Dendritic cell treated with granulocyte-macrophage colony-stimulating factor and Interleukin-4, amounts not matched to agents 40 ng/mL and 50 ng/mL, for 4 days (primary cell): ENCODE data around the gene IFNK.

Experiments used
- H3K27ac Mint-ChIP-seq: one replicate; pipeline ENCODE4 v1.8.0; 2022; ENCODE audit warnings: mild to moderate bottlenecking, mixed read lengths
- H3K27me3 Mint-ChIP-seq: one replicate; pipeline ENCODE4 v1.8.0; 2022; ENCODE audit warnings: mild to moderate bottlenecking, mixed read lengths
- H3K36me3 Mint-ChIP-seq: one replicate; pipeline ENCODE4 v1.8.0; 2022; ENCODE audit warnings: low read depth, mixed read lengths
- H3K4me1 Mint-ChIP-seq: one replicate; pipeline ENCODE4 v1.8.0; 2022; ENCODE audit warnings: low read depth, mixed read lengths
- H3K4me3 Mint-ChIP-seq: one replicate; pipeline ENCODE4 v1.8.0; 2022; ENCODE audit warnings: mild to moderate bottlenecking, moderate library complexity, mixed read lengths
- H3K9me3 Mint-ChIP-seq: one replicate; pipeline ENCODE4 v1.8.0; 2022; ENCODE audit warnings: mixed read lengths
- intact Hi-C: fragments of 100-400 bp; cut with micrococcal nuclease; formaldehyde crosslinking; loops from one replicate; pipeline ENCODE4 v1.15.0; 2022

IFNK gene

GRCh38 chr9:27560457-27560856 lies 36.4 kb downstream of the IFNK start:
- Mint-ChIP-seq H3K4me1 (peaks cover 9% of the 10 kb centered on the region), H3K4me3 (no peak overlapping the region), H3K36me3 (peaks cover 54% of the 10 kb centered on the region), H3K9me3 (no peaks in the 10 kb centered on the region), H3K27ac (no peak overlapping the region), H3K27me3 (no peaks in the 10 kb centered on the region)
- intact Hi-C loops = loop anchor here (5.0 kb wide), 1 partner anchor 167 kb away; no protein-coding TSS in a partner anchor

- peak overlapping the region; percentile 67 for H3K27ac Mint-ChIP-seq
- peaks cover 11% of the 10 kb centered on the region for H3K4me1 Mint-ChIP-seq
- H3K36me3 Mint-ChIP-seq = peaks cover 56% of the 10 kb centered on the region
- H3K9me3 Mint-ChIP-seq = no peaks in the 10 kb centered on the region
- no peak overlapping the region for H3K4me3 Mint-ChIP-seq
- no peaks in the 10 kb centered on the region for H3K27me3 Mint-ChIP-seq
- intact Hi-C loops = loop anchor here (5.0 kb wide), 1 partner anchor 166 kb away; no protein-coding TSS in a partner anchor
Measured at GRCh38 chr9:27561685-27562084, 37.6 kb downstream of the IFNK start.

DNA sequence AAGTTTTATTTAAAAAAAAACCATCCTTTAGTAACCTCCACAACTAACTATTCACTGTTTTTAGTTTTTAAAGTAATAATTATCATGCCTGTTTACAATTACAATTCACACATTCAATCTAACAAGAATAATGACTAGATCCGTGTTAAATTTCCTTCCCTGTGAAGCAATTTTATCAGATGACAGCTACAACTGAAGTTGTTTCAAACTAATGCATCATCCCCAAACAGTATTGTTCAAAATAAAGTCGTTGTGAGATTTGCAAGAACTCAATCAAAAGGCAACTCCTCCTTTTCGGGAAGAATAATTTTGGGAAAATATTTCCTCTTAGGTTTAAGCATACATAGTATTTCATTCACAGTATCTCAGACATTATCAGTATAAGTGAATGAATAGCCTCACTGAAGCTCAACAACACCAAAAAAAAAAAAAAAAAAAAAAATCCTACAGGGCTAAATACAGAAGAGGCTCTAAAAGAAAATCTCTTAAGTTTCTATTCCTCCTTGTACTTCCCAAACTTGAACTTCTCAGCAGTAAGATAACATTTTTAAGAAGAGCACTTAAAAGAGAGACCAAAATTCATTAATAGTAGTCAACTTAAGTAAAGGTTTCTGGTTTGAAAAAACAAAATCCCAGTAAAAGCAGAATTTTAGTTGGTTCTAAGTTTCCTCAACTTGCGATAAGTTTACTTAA lies 39.8 kb downstream of the IFNK start:
- H3K36me3 Mint-ChIP-seq = peaks cover 67% of the 10 kb centered on the region
- intact Hi-C loops = loop anchor here (5.0 kb wide), 1 partner anchor 163 kb away; no protein-coding TSS in a partner anchor
- peak overlapping the region; percentile 46 for H3K4me3 Mint-ChIP-seq
- no peaks in the 10 kb centered on the region for H3K9me3 Mint-ChIP-seq
- no peaks in the 10 kb centered on the region for H3K27me3 Mint-ChIP-seq
- H3K4me1 Mint-ChIP-seq = peaks cover 29% of the 10 kb centered on the region
- H3K27ac Mint-ChIP-seq = peak overlapping the region; percentile 88

GRCh38 chr9:27564670-27565069 lies 40.6 kb downstream of the IFNK start:
- Mint-ChIP-seq H3K9me3 (no peaks in the 10 kb centered on the region), H3K36me3 (peaks cover 59% of the 10 kb centered on the region), H3K27ac (peak overlapping the region; percentile 88), H3K27me3 (no peaks in the 10 kb centered on the region), H3K4me3 (no peak overlapping the region), H3K4me1 (peaks cover 29% of the 10 kb centered on the region)
- intact Hi-C loops = loop anchor here (5.0 kb wide), 1 partner anchor 163 kb away; no protein-coding TSS in a partner anchor

- Mint-ChIP-seq H3K4me1 (peaks cover 33% of the 10 kb centered on the region), H3K9me3 (no peaks in the 10 kb centered on the region), H3K4me3 (peak overlapping the region; percentile 13), H3K36me3 (peaks cover 56% of the 10 kb centered on the region), H3K27ac (peak overlapping the region; percentile 88), H3K27me3 (no peaks in the 10 kb centered on the region)
- intact Hi-C loops = no loop called here
Measured at GRCh38 chr9:27565696-27566095, 41.6 kb downstream of the IFNK start.

- H3K27ac Mint-ChIP-seq = peak overlapping the region; percentile 88
- H3K4me3 Mint-ChIP-seq = peak overlapping the region; percentile 2
- intact Hi-C loops = no loop called here
- H3K4me1 Mint-ChIP-seq = peaks cover 36% of the 10 kb centered on the region
- H3K27me3 Mint-ChIP-seq = no peaks in the 10 kb centered on the region
- H3K36me3 Mint-ChIP-seq = peaks cover 58% of the 10 kb centered on the region
- H3K9me3 Mint-ChIP-seq = no peaks in the 10 kb centered on the region
Measured at GRCh38 chr9:27566118-27566517, 42.0 kb downstream of the IFNK start.

GRCh38 chr9:27569406-27569805 lies 45.3 kb downstream of the IFNK start:
- no peak overlapping the region for H3K27ac Mint-ChIP-seq

GRCh38 chr9:27571011-27571410 lies 46.9 kb downstream of the IFNK start:
- Mint-ChIP-seq H3K27me3 (no peaks in the 10 kb centered on the region), H3K9me3 (peaks cover 9% of the 10 kb centered on the region), H3K4me1 (peaks cover 58% of the 10 kb centered on the region), H3K36me3 (peaks cover 65% of the 10 kb centered on the region), H3K27ac (peak overlapping the region; percentile 97), H3K4me3 (peak overlapping the region; percentile 79)
- intact Hi-C loops = loop anchor here (5.0 kb wide), 1 partner anchor 131 kb away; no protein-coding TSS in a partner anchor

More at GRCh38 chr9:27569406-27569805, 45.3 kb downstream of the IFNK start:
- peaks cover 74% of the 10 kb centered on the region for H3K36me3 Mint-ChIP-seq
- H3K4me1 Mint-ChIP-seq = peaks cover 43% of the 10 kb centered on the region
- no peak overlapping the region for H3K4me3 Mint-ChIP-seq
- no peaks in the 10 kb centered on the region for H3K27me3 Mint-ChIP-seq
- intact Hi-C loops = no loop called here
- no peaks in the 10 kb centered on the region for H3K9me3 Mint-ChIP-seq

DNA sequence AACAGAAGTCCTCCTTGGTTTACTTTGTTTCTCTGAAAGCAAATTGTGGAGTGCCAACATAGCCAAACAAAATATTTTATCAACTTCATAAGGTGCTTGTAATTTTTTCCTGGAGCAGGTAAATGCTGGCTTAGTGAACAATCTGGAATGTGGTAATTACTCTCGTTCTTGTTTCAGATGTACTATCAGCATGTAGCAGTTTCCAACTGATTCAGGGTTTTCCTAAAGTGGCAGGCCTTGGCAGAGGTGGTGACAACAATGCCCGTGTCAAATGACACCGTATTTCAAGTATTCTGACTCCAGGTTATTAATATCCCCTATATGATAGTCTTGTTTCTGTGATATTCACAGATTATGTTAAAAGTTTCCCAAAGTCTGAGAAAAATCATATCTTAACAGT lies 48.0 kb downstream of the IFNK start:
- H3K36me3 Mint-ChIP-seq = peaks cover 54% of the 10 kb centered on the region
- peaks cover 10% of the 10 kb centered on the region for H3K9me3 Mint-ChIP-seq
- H3K4me3 Mint-ChIP-seq = peak overlapping the region; percentile 79
- H3K4me1 Mint-ChIP-seq = peaks cover 52% of the 10 kb centered on the region
- H3K27ac Mint-ChIP-seq = peak overlapping the region; percentile 97
- intact Hi-C loops = loop anchor here (2.0 to 5.0 kb wide), 2 partner anchors 63 to 130 kb away; no protein-coding TSS in a partner anchor
- no peaks in the 10 kb centered on the region for H3K27me3 Mint-ChIP-seq

DNA sequence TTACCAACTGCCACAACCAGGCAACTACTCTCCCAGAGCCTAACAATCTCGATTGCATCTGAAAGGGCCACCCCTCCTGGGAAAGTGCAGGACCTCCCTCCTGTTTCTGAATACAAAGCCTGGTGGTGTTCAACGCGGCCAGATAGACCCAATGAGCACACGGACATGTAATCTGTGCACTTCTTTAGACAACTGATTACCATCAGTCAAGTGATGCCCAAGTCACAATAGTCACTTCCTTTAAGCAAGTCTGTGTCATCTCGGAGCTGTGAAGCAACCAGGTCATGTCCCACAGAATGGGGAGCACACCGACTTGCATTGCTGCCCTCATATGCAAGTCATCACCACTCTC lies 48.5 kb downstream of the IFNK start:
- peak overlapping the region; percentile 79 for H3K4me3 Mint-ChIP-seq
- H3K27me3 Mint-ChIP-seq = no peaks in the 10 kb centered on the region
- peaks cover 48% of the 10 kb centered on the region for H3K4me1 Mint-ChIP-seq
- peaks cover 49% of the 10 kb centered on the region for H3K36me3 Mint-ChIP-seq
- intact Hi-C loops = loop anchor here (2.0 to 5.0 kb wide), 2 partner anchors 62 to 130 kb away; no protein-coding TSS in a partner anchor
- peak overlapping the region; percentile 97 for H3K27ac Mint-ChIP-seq
- H3K9me3 Mint-ChIP-seq = peaks cover 10% of the 10 kb centered on the region

- peaks cover 49% of the 10 kb centered on the region for H3K36me3 Mint-ChIP-seq
- peaks cover 15% of the 10 kb centered on the region for H3K9me3 Mint-ChIP-seq
Measured at GRCh38 chr9:27572918-27573633, 49.0 kb downstream of the IFNK start, which contains the start of gene C9orf72. Gene C9orf72 (minus strand): TSS chr9:27573481. CDS start chr9:27567120, 6,361 bp downstream.

GRCh38 chr9:27573634-27574590 lies 49.8 kb downstream of the IFNK start:
- Mint-ChIP-seq H3K4me3 (peak overlapping the region; percentile 93), H3K4me1 (peaks cover 39% of the 10 kb centered on the region), H3K27ac (peak overlapping the region; percentile 97), H3K27me3 (no peaks in the 10 kb centered on the region), H3K9me3 (peaks cover 24% of the 10 kb centered on the region), H3K36me3 (peaks cover 52% of the 10 kb centered on the region)
- intact Hi-C loops = loop anchor here (1.0 to 5.0 kb wide), 3 partner anchors 25 to 128 kb away; no protein-coding TSS in a partner anchor

More at GRCh38 chr9:27572918-27573633, 49.0 kb downstream of the IFNK start, which contains the start of gene C9orf72:
- H3K27me3 Mint-ChIP-seq = no peaks in the 10 kb centered on the region
- intact Hi-C loops = loop anchor here (1.0 to 5.0 kb wide), 3 partner anchors 26 to 129 kb away; no protein-coding TSS in a partner anchor
- H3K4me1 Mint-ChIP-seq = peaks cover 42% of the 10 kb centered on the region
- H3K27ac Mint-ChIP-seq = peak within 1 kb of the TSS; percentile 97
- H3K4me3 Mint-ChIP-seq = peak within 1 kb of the TSS; percentile 93
